MG63 (cell line): ENCODE measurements around the gene KIF16B. TPM values are rescaled to one million over a fixed set of nuclear protein-coding genes. Genes with fewer than 3 reads are reported as not detected.

Experiments
- DNase-seq: peaks from one replicate; pipeline ENCODE4 v3.0.0-alpha.2; 2020
- H3K27me3 ChIP-seq: fragments of 250-450 bp; sonication (Bioruptor Pico); 2 replicates; pipeline ENCODE4 v1.5.1; 2020; ENCODE audit warnings: mild to moderate bottlenecking, moderate library complexity
- H3K36me3 ChIP-seq: fragments of 250-450 bp; sonication (Bioruptor Pico); 2 replicates; pipeline ENCODE4 v1.5.1; 2020; ENCODE audit warnings: mild to moderate bottlenecking, moderate library complexity
- H3K4me3 ChIP-seq: fragments of 250-450 bp; sonication (Bioruptor Pico); 2 replicates; pipeline ENCODE4 v1.5.1; 2020; ENCODE audit warnings: mild to moderate bottlenecking, moderate library complexity
- H3K9me3 ChIP-seq: fragments of 250-450 bp; sonication (Bioruptor Pico); 2 replicates; pipeline ENCODE4 v1.5.1; 2020; ENCODE audit warnings: mild to moderate bottlenecking, moderate library complexity
- total RNA-seq: library from RNA; depleted of rRNA; stranded (reverse); fragments of >200 nt; shearing (Covaris generic); gene quantifications from 2 replicates; pipeline ENCODE4 v1.2.3, GENCODE V29; 2014; ENCODE audit warnings: low replicate concordance

Gene KIF16B
- total RNA-seq, 1 experiment from 2014 or later = 2.9 TPM

DNA sequence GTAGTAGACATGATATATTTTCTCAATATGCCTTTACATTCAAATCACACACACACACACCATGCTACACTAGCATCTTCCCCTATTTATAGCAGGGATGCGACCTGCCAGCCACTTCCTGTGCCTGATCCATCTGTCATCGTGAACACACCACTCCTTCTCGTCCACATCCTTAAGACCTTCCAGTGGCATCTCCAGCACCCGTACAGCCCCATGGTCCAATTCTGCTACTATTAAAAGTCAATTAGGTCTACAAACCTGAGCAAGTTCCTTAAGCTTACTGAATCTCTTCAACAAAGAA lies 54.5 kb downstream of the KIF16B start:
- H3K9me3 ChIP-seq = no peaks in the 10 kb centered on the region
- H3K4me3 ChIP-seq = no peak overlapping the region
- no peak for DNase-seq
- H3K36me3 ChIP-seq = no peaks in the 10 kb centered on the region
- H3K27me3 ChIP-seq = no peaks in the 10 kb centered on the region

DNA sequence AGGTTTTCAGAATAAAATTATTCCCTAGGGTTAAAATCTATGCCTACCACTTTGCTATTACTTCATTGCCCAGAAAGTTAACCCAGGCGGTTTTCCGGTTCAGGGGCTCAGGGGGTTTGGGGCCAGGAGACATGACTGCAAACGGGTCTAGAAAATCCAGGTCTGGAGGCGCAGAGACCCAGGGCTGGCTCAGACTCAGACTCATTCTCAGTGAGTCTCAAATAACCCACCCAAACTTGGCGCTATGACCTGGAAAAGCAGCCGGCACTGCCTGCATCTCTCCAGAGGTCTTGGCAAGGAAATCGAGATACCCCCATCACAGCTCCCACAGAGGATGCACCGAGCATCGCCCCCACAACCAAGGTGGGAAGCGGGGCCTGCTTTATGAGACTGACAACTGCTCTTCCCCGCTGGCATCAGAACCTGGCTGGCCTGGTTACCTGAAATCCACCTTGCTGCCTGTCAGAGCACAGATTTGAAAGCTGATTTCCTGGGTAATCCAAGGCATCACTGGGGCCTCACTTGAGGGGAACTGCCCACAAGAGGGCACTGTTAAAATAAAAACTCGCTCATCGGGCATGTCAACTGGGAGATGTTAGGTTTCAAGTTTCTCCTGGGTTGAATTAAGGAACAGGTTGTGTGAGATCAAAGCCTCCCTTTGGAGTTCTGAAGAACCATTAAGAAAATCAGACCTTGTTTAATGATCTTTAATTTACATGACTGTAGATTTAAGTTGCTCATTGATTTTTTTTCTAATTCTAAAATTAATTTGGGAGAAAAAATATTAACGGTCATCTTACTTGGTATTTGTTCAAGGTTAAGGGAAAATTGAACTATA lies 55.1 kb downstream of the KIF16B start:
- Histone ChIP-seq H3K27me3 (no peaks in the 10 kb centered on the region), H3K4me3 (no peak overlapping the region), H3K9me3 (no peaks in the 10 kb centered on the region), H3K36me3 (no peaks in the 10 kb centered on the region)
- DNase-seq = peak; percentile 12

DNA sequence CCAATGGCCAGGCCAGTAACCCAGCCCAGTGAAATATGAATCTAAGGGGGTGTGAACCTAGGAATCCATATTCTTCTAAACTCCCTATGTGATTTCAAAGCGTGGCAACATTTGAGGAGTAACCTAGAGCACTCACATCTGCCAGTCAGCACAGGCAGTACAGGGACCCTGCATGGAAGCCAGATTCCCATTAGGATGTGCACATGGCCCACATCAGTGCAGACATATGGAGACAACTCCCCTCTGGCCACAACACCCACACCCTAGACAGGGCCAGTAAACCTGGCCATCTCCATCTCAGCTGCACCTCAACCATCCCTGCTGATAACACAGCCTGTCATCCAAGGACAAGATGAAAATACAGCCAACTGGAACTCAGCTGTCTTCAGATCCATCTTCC lies 56.5 kb downstream of the KIF16B start:
- no peak overlapping the region for H3K4me3 ChIP-seq
- no peak for DNase-seq
- H3K27me3 ChIP-seq = no peaks in the 10 kb centered on the region
- no peaks in the 10 kb centered on the region for H3K9me3 ChIP-seq
- H3K36me3 ChIP-seq = no peaks in the 10 kb centered on the region

DNA sequence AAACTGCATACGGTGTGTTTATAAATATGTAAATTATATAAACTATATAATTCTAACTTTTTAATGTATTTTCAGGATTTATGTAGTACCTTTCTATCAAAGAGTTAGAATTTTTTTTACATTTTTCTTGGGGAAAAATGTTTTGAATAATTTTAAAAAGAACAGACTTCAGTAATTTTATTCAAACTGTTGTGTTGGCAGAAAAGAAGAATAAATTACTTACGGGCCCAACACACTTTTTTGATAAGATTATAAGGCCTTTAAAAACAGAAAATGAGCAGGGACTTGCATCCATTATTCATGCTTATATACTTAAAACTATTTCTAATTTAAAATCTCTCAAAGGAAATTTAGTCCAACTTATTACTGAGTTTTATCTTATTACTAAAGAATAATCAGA lies 58.2 kb downstream of the KIF16B start:
- Histone ChIP-seq H3K4me3 (no peak overlapping the region), H3K27me3 (no peaks in the 10 kb centered on the region), H3K36me3 (no peaks in the 10 kb centered on the region), H3K9me3 (no peaks in the 10 kb centered on the region)
- DNase-seq = no peak

DNA sequence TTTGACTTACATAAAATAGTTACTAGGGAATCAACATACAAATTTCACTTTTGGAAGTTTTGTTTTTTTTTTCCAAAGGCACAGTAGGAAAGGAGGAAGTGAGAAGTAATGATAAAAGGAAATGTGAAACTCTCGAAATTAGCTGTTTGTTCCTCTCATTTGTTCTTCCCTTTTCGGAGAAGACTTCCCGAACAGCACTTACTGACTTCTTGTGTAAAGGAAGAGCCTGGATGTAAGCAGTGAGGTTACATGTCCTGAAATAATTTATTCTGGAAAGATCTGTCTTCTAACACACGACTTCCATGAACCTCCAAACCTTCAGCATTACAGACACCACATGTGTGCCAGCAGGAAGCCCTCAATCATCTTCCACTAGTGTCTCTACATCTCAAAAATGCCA lies 59.1 kb downstream of the KIF16B start:
- no peak for DNase-seq
- Histone ChIP-seq H3K4me3 (no peak overlapping the region), H3K9me3 (no peaks in the 10 kb centered on the region), H3K36me3 (no peaks in the 10 kb centered on the region), H3K27me3 (no peaks in the 10 kb centered on the region)

DNA sequence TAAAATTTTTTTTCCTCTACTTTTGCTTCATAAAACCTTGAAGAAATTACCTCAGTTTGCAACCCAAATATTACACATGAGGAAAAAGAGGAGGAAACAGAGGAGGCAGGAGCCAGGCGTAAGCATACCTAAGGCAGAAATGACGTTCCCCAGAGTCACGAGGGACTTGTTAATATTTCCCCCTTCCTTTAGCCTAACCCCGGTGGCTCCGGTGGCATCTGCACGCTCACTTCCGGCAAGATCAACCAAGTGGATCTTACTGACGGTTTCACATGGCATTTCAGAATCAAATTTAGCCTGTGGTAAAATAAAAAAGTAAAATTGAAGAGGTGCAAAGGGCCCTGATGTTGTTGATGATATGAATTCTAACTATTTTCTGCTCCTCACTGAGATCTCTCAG lies 67.4 kb downstream of the KIF16B start:
- no peaks in the 10 kb centered on the region for H3K9me3 ChIP-seq
- no peaks in the 10 kb centered on the region for H3K27me3 ChIP-seq
- no peak for DNase-seq
- H3K4me3 ChIP-seq = no peak overlapping the region
- H3K36me3 ChIP-seq = no peaks in the 10 kb centered on the region

DNA sequence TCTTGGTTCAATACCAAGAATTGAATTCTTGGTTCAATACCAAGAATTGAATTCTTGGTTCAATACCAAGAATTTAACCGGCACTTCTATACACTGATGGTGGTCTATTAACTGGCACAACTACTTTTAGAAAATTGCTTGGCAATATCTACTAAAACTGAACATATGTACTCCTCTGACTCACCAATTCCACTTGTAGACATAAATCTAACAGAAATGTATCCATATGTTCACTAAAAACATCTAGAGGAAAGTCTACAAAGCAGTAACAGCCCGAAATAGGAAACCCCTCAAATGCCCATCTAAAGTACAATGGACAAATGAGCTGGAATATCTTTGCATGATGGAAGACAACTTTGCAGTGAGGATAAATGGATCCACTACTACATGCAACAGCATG lies 71.9 kb downstream of the KIF16B start:
- no peak for DNase-seq
- H3K36me3 ChIP-seq = no peaks in the 10 kb centered on the region
- no peak overlapping the region for H3K4me3 ChIP-seq
- no peaks in the 10 kb centered on the region for H3K27me3 ChIP-seq
- H3K9me3 ChIP-seq = no peaks in the 10 kb centered on the region

DNA sequence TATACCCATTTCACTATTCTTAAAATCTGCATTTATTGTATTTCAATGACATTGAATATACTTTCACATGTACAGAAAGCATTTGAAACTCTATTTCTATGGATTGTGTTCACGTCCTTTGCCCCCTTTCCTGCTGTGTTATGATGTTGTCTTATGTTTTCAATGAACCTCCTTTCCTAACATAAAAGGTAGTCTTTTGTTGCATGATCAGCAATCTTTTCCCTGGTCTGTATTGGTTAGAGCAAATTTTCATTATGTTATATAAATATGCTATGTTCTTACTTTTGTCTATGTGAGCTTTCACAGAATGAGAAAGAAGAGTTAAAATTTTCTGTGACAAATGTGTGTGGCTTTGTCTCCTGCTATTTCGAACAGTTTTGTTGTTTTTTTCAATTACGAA lies 73.1 kb downstream of the KIF16B start:
- H3K27me3 ChIP-seq = no peaks in the 10 kb centered on the region
- H3K36me3 ChIP-seq = no peaks in the 10 kb centered on the region
- no peak overlapping the region for H3K4me3 ChIP-seq
- no peak for DNase-seq
- H3K9me3 ChIP-seq = no peaks in the 10 kb centered on the region

DNA sequence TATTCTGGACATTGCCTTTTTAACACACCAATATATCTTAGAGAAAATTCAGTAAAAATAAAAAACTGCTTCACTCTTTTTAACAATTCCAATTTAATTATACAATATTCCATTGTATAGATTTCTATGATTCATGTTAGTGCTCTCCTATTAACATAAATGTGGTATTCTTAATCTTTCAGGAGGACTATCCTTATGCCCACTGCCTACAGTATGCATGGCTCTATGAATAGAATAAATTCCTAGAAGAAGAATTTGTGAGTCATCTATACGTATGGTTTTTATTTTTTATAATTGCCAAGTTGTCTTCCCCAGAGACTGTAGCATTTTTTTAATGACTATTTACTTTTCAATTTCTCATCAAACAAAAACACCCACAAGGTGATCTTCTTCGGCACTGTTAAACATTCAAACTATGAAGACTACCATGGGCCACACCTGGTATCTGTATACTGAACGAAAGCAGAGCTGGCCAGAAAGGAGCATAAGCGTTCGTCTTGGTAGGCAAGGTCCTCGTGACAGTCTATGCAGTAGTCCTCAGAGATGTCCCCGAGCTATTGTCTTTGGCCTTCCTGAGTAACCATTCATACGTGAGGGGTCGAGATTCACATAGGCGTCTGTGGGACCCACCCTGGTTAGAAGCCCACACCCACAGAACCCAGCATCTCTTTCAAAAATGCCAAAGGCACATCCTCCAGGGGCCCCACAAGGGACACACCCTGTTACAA lies 74.6 kb downstream of the KIF16B start:
- Histone ChIP-seq H3K36me3 (no peaks in the 10 kb centered on the region), H3K4me3 (no peak overlapping the region), H3K9me3 (no peaks in the 10 kb centered on the region), H3K27me3 (no peaks in the 10 kb centered on the region)
- DNase-seq = no peak

DNA sequence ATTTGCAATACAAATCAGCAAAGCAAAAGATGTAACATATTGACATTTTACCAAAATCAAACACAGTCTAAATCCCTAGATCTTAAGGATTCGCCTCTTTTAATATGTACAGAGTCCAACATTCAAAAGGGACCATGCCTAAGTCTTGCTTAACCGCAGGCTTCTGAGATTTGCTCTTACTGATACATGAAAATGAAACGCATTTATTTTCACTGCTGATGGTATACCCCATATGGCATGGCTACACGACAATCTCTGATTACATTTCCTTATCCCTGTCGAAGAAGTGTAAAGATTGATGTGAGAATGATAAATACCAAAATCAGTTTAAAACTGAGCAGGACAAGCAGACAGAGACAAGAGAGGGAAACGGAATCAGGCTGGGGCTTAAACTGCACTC lies 75.4 kb downstream of the KIF16B start:
- Histone ChIP-seq H3K27me3 (no peaks in the 10 kb centered on the region), H3K36me3 (no peaks in the 10 kb centered on the region), H3K9me3 (no peaks in the 10 kb centered on the region), H3K4me3 (no peak overlapping the region)
- DNase-seq = no peak

DNA sequence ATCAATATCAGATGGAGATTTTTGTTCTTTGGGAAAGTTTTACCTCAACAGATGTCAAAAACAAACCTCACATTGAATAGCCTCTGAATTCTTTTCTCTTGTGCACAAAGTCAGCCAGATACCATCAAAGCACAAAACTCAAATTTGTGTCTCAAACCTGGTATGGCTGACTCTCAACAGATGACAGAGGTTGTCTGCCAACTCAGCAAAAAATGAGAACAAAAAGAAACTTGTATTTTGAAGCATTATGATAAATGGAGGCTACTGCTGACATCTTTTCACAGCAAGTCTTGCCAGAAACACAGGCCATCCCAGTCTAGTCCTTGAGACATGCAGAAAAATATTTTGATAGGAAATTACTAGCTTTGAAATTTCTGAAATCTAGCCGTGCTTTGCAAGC lies 79.8 kb downstream of the KIF16B start:
- no peaks in the 10 kb centered on the region for H3K9me3 ChIP-seq
- no peaks in the 10 kb centered on the region for H3K36me3 ChIP-seq
- H3K27me3 ChIP-seq = no peaks in the 10 kb centered on the region
- DNase-seq = no peak
- no peak overlapping the region for H3K4me3 ChIP-seq

DNA sequence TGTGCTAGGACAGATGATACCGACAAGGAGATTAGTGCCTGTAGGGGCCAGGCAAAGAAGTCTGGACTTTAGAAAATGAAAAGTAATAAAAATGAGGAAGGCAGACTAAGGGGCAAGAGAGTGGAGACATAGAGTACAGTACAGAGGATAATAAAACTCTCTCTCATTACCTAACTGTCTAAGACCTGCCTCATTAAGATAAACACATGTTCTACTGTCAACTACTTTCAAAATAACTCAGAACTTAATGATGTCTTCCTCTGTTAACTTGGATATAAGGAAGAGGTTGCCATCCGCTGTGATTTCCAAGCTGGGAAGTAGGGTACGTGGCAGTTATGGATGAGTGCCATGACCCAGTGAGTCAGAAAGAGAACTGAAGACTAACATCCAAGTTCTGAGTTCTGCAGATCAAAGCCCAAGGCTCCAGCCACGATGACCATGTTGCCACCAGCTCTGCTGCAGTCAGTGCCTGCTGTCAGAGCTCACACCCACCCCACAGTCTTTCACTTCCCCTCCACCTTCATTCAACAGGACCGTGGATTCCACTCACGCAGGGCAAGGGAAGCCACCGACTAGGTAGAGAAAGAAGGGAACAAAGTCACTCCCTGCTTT lies 81.8 kb downstream of the KIF16B start:
- Histone ChIP-seq H3K4me3 (no peak overlapping the region), H3K9me3 (no peaks in the 10 kb centered on the region), H3K27me3 (no peaks in the 10 kb centered on the region), H3K36me3 (no peaks in the 10 kb centered on the region)
- peak; percentile 79 for DNase-seq

DNA sequence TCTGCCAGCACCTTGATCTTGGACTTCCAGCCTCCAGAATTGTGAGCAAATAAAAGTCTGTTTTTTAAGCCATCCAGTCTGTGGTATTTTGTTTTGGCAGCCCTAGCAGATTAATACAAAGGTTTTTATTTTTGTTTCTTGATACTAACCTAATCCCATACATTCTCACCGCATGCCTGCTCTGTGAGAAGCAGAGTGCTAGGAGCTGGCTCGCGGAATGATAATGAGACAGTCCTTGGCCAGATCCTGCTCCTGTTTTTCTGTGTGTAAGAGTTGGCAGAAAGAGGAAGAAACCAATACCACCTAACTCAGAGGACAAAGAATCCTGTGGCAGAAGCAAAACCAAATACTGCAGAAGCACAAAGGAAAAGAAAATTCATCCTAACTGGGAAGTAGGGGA lies 82.6 kb downstream of the KIF16B start:
- Histone ChIP-seq H3K27me3 (no peaks in the 10 kb centered on the region), H3K4me3 (no peak overlapping the region), H3K9me3 (no peaks in the 10 kb centered on the region), H3K36me3 (no peaks in the 10 kb centered on the region)
- DNase-seq = peak; percentile 71

DNA sequence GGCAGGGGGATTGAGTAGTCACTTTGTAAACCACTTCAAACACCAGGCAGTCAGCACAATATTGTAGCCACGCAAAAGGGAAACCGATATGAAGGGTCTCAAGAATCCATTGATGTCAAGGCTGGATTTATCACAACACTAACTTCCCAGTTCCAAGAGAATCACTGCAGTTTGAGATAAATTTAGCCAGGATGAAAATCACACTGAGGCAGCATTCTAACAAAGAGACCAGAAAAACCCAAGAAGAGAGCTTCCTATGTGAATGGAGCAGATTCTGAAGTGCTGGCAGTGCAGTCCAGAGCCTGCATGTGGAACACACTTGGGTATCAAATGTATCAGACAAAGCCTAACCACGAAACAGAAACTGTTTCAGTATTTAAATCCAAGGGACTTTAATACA lies 84.6 kb downstream of the KIF16B start:
- Histone ChIP-seq H3K27me3 (no peaks in the 10 kb centered on the region), H3K4me3 (no peak overlapping the region)
- DNase-seq = no peak

DNA sequence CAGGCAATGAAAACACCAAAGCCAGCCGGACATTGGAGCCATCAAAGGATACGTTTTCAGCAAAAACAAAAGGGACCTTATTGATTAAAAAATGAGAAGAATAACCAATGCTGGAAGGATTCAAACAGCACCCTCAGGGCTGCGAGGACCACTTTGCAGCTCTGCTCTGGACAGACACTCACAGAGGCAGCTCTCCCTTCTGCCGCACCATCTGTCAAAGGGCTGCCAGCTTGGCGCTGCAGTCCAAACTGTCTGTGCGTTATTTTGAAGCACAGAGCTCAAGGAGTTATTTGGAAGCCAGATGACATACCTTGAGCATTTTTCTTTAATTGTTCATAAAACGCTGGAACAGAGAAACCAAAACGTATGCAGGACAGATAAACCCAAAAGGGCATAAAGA lies 85.2 kb downstream of the KIF16B start:
- no peaks in the 10 kb centered on the region for H3K36me3 ChIP-seq
- no peaks in the 10 kb centered on the region for H3K9me3 ChIP-seq
- H3K27me3 ChIP-seq = no peaks in the 10 kb centered on the region
- DNase-seq = no peak
- no peak overlapping the region for H3K4me3 ChIP-seq

More for the DNA sequence above, 84.6 kb downstream of the KIF16B start:
- H3K9me3 ChIP-seq = no peaks in the 10 kb centered on the region
- H3K36me3 ChIP-seq = no peaks in the 10 kb centered on the region

DNA sequence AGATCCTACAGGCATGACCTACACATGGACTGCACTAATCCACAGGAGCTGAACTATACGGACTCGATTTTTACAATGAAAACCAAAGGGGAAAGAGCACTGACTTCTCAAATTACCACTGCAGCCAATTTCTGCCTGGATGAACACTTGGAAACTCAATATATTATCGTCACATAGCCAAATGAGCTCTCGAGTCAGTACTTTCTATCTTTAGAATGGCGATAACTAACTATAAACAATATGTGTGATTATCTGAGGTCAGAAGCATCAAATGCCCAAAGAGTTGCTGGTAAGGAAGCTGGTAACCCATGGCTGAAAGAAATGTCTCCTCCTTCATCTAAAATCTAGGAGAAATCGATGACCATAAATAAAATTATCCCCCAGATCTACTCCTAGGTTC lies 86.7 kb downstream of the KIF16B start:
- Histone ChIP-seq H3K27me3 (no peaks in the 10 kb centered on the region), H3K36me3 (no peaks in the 10 kb centered on the region), H3K4me3 (no peak overlapping the region), H3K9me3 (no peaks in the 10 kb centered on the region)
- DNase-seq = no peak

DNA sequence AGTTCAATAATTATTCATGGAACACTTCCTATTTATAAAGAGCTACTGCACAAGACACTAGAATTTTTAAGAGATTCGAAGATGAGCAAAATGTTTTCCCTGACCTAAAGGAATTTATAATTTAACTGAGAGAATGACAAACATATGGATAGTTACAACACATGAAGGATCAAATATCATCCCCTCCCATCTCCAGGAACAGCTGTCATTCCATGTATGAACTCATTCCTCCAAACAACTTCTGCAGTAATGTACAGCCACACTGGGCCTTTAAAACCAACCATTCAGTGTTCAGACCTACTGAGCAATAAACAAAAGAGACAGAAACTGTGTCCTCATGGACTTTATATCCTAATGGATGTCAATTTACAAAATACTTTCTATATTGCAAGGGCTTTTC lies 87.8 kb downstream of the KIF16B start:
- Histone ChIP-seq H3K4me3 (no peak overlapping the region), H3K9me3 (no peaks in the 10 kb centered on the region), H3K27me3 (no peaks in the 10 kb centered on the region), H3K36me3 (no peaks in the 10 kb centered on the region)
- DNase-seq = no peak

DNA sequence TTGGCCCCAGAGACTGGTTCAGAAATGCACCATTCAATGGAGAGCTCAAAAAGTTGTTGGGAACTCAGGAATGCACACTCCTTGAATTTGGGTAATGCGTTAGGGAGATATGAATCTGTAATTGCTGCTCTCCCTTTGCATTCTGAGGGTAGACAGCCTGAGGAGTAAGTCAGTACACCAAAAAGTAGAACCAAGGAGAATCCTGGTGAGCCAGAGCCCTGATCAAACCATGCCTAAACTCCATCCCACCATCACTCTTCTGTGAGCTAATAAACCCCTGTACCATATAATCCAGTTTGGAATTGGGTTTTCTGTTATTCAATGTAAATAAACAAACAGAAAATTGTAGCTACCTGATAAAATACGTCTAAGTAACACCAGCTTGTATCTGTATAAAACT lies 90.2 kb downstream of the KIF16B start:
- H3K36me3 ChIP-seq = no peaks in the 10 kb centered on the region
- no peaks in the 10 kb centered on the region for H3K27me3 ChIP-seq
- DNase-seq = no peak
- no peaks in the 10 kb centered on the region for H3K9me3 ChIP-seq
- no peak overlapping the region for H3K4me3 ChIP-seq
